Measurements from ENCODE around the gene TCTN1.
"Not testable (repeated sequence)": the region's sequence is repeated elsewhere in the genome, so short reads cannot be mapped to it uniquely, and the experiment has no call there.

TCTN1 gene

DNA sequence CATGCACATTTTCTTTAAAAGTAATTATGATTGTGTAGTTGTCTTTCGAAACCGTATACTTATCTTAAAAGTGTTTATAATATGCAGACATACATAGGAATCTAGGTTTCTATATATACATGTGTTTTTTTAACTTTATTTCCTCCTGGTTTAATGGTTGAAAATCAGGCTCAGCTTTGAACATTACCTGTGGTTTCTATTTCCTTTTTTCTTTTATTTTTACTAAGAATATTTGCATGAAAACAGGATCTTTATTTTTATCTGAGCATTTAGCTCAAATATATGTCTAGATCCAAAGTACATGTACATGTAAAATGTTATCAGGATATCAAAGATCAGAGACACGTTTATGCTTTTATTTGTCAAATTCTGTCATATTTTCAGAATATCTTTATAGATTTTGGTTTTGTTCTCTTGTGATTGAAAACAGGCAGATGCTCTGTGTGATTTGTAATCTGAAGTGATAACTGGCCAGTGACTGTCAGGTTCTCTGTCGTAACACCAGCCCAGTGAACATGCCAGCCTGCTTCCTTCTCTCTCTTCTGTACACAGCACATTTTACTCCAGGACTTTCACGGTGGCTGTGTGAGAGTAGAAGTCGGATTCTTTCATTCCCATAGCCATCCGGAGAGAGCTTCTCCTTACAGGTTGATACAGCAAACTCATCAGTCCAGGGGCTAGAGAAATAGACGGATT, 13.7 kb downstream of the TCTN1 start:
- no peak overlapping the region for H3K4me3 ChIP-seq (ENCODE audit: low read length)
- DNase-seq (ENCODE audit: low read depth, low spot score) = no peak

DNA sequence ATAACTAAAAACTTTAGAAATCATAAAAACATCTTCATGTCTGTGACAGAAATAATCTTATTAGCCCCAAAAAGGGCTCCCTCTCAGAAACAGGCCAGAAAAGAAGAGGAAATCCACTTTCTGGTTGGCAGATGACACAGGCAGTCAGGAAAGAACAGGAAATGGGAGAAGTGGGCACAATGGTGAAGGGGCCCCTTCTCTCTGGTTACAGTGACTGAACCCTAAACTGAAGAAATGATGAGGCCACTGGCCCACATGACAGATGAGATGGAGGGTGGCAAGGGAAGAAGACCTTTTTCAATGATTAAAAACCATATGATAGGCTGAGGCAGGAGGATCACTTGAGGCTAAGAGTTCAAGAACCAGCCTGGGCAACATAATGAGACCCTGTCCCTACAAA, 21.1 kb downstream of the TCTN1 start:
- no peak overlapping the region for H3K4me3 ChIP-seq (ENCODE audit: low read length)
- DNase-seq (ENCODE audit: low read depth, low spot score) = no peak

DNA sequence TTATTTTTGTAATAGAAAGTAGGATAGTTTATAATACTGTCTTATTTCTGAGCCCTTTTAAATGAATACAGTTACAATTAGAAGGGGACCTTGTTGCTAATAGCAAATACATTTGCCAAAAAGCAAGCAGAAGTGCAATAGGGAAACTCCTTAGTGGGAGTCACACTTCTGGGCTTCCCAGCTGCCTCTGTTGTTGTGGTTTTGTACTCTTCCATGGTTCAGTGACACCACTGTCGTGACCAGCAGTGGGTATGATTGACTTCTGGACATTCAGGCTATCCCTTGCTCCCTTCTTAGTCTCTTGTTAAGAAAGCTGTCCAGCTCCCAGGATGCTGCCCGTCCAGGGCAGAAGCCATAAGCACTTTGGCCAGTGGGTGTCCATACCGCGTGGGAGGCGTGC, 22.6 kb downstream of the TCTN1 start:
- no peak overlapping the region for H3K4me3 ChIP-seq (ENCODE audit: low read length)
- no peak for DNase-seq (ENCODE audit: low read depth, low spot score)

DNA sequence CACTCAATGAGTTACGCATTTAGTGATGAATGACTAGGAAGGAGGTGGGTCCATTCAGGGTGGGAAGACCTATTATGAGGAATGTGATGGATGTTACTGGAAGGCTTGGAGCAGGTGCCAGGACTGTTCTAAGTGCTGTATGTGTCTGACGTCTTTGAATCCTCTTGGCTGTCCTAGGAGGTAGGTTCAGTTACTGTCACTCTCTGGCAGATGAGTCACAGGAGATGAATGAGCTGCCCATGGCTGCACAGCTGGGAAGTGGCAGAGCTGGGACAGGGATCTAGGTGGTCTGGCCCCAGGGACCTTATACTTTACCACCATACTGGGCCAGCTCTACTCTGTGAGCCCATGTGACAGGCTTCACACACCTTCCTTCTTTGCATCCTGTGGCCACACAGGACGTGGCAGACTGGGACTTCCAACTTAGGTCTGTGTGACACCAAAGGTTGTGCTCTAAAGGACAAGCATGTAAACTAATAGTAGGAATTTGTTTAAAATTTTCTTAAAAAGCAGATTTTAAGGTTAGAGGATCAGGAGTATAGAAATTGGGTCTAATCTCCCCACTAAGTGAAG, 24.0 kb downstream of the TCTN1 start:
- DNase-seq (ENCODE audit: low read depth, low spot score) = no peak
- no peak overlapping the region for H3K4me3 ChIP-seq (ENCODE audit: low read length)

DNA sequence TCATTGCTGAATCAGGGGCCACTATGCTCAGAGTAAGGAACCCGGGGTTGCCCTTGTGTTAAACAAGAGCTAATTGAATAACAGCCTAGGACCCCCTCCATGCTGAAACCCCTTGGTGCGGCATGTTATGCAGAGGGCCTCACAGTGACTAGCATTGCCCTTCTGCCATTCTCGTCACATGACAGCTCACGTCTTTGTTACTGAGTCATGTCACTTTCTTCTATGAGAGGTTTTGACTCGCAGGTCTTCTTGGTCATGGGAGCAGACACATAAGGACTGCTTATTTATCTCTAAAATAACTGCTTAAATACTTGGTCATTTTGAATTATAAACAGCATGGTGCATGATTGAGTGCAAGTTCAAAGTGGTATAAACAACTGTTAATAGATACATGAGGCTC, 24.9 kb downstream of the TCTN1 start:
- H3K4me3 ChIP-seq (ENCODE audit: low read length) = no peak overlapping the region
- no peak for DNase-seq (ENCODE audit: low read depth, low spot score)

DNA sequence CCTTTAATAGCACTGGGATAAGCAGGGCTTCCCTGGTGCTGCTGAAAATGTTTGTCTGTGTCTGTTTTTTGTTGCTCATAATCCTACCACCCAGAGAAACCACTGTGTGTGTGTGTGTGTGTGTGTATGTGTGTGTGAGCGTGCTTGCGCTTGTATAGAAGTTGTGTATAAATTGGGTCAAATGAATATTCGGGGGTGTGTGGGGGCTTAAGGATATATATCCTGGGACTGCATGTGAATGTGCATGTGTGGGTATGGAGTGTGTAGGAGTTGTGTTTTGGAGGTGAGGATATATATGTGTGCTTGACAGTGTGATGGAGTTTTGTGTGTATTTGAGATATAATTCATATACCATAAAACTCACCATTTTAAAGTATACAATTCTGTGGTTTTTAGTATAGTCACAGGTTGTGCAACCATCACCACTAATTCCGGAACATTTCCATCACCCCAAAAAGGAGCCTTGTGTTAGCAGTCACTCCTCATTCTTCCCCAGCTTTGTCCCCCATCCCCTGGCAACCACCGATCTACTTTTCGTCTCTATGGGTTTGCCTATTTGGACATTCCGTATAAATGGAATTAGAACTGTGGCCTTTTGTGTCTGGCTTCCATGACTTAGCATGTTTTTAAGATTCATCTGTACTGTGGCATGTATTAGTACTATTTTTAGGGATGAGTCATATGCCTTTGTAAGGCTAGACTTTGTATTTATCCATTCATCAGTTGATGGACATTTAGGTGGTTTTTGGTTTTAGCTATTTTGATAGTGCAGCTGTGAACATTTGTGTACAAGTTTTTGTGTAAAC, 25.6 kb downstream of the TCTN1 start:
- no peak overlapping the region for H3K4me3 ChIP-seq (ENCODE audit: low read length)
- no peak for DNase-seq (ENCODE audit: low read depth, low spot score)

DNA sequence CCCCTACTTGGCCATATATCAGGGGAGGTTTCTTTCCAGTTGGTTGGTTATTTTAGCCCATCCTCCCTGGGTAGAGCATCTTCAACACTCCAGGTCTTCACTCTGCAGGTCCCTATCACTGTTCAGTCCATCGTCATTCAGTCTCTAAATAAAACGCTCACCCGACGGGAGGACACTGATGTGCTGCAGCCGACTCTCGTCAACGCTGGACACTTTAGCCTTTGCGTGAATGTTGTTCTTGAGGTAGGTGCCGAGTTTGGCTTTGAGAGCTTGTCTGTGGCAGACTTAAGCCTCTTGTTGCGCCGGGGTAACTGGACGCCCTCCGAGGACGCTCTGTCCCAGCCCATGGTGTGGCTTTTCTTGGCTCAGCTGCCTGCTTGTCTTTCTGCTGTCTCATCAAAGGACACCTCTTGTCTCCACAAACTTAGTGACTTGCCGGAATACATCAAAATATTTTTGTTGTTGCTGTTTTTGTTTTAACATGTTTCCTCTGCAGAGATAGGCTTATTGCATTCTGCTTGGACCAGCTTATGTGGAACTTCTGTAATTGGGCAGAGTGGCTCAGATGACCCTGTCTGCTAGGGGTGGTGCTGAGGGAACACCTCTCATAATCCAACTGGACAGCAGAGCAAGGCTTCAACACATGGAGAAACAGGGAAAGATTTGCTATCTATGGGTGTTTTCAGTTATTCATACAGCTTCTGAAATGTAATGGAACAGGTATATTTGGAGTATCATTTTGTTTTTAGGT, 26.5 kb downstream of the TCTN1 start:
- H3K4me3 ChIP-seq (ENCODE audit: low read length) = no peak overlapping the region
- DNase-seq (ENCODE audit: low read depth, low spot score) = no peak

DNA sequence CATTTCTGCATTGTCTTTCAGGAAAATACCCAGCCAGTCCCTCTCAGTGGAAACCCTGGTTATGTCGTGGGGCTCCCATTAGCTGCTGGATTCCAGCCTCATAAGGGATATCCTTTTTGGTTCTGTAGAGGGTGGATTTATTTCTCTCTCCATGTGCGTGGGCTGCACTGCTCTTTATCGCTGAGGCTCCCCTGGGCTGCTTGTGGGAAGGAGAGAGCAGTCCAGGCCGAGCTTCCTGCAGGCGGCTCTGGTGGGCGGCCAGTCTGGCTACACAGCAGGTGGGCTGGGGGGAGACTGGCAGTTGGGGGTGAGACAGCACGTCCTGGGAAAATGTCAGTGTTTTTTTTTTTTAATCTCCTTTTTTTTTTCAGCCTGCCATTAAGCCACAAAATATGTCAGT, 27.6 kb downstream of the TCTN1 start:
- no peak for DNase-seq (ENCODE audit: low read depth, low spot score)
- no peak overlapping the region for H3K4me3 ChIP-seq (ENCODE audit: low read length)

DNA sequence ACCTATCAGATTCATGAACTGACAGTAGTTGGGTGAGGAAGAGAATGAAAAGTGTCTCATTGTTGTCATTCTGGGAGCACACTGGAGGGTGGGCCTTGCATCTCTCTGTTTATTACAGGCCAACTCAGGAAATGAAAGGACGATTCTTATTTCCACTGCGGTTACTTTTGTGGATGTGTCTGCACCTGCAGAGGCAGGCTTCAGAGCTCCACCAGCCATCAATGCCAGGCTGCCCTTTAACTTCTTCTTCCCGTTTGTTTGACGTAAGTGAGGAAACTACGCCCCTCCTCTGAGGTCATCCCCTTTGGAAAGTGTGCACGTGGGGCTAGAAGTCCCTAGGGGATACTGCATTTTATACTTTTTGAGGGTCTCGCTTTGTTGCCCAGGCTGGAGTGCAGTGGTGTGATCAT, 33.7 kb downstream of the TCTN1 start:
- DNase-seq (ENCODE audit: low read depth, low spot score) = peak; percentile 69
- no peak overlapping the region for H3K4me3 ChIP-seq (ENCODE audit: low read length)

DNA sequence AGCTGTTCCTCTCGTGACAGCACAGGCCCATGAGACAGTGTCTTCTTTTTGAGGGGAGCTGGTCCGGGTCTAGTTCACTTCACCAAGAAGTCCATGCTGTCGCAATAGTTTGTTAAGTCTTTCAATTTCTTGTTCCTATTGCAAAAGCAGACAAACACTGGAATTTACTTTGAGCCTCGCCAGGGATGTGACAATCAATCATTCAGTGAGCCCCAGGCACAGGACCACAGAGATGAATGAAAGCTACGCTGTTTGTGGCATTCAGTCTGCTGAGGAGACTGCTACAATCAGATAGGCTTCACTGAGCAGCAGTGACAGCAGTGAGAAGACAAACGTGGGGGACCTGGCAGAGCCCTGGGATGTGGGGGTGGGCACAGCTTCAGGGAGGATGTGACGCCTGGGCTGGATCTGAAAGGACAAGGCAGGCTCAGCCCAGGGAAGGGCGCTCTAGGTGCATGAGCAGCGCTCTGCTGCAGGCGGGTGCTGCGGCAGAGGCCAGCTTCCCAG, 35.5 kb downstream of the TCTN1 start:
- no peak overlapping the region for H3K4me3 ChIP-seq (ENCODE audit: low read length)
- DNase-seq (ENCODE audit: low read depth, low spot score) = no peak

DNA sequence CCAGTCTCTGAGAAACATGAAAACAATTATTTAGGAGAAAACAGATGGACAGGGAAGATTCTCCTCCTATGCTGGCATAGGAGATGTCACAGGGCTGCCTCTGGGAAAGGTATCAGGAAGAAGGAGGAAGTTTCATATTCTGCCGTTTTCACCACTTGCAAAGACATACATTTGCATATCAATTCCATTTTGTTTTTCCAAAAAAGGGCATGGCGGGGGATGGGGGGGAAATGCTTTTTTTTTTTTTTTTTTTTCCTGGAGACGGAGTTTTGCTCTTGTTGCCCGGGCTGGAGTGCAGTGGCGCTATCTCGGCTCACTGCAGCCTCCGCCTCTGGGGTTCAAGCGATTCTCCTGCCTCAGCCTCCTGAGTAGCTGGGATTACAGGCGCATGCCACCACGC, 40.3 kb downstream of the TCTN1 start:
- not testable (repeated sequence) for H3K4me3 ChIP-seq (ENCODE audit: low read length); DNase-seq (ENCODE audit: low read depth, low spot score)

DNA sequence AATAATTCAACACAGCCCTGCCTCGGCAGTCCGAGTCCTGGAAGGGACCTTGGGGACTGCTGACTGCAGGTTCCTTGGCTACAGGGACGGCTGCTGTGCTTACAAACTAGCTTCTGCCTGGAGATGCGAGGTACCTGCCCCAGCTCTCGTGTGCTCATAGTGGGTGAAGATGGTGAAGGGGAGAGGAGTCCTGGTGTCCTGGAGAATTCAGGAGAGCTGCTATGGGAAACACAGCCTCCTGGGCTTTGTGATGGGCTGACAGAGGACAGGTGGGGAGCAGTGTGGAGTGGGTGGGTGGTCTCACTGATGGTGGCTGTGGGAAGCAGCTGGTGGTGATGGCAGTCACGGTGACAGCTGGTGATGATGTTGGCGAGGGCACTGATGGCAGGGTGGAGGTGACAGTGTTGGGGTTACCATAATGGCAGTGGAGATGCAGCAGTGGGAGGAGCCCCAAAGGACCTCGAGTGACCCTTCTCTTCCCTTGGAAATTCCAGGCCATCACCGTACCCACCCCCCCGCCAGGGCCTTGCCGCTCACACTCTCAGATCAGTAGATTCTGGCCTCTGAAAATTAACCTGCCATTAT, 42.2 kb downstream of the TCTN1 start:
- H3K4me3 ChIP-seq (ENCODE audit: low read length) = no peak overlapping the region
- no peak for DNase-seq (ENCODE audit: low read depth, low spot score)

DNA sequence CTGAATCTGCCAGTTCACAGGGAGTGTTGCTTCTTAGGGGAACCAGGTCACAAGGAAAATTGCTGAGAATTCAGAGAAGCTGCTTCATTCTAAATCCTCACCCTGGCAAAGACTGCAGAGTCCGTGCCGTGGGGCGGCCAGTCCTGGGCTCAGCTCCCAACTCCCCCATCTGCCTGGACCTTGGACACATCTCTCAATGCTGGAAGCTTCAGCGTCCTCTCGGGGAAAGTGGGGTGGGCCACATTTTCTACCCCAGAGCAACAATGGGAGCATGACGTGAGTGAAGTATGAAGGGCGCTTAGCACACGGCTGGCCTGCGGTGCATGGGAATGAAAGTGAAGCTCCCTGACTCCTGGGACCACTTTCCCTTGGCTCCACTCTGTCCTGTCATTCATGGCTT, 43.8 kb downstream of the TCTN1 start:
- no peak overlapping the region for H3K4me3 ChIP-seq (ENCODE audit: low read length)
- DNase-seq (ENCODE audit: low read depth, low spot score) = no peak

DNA sequence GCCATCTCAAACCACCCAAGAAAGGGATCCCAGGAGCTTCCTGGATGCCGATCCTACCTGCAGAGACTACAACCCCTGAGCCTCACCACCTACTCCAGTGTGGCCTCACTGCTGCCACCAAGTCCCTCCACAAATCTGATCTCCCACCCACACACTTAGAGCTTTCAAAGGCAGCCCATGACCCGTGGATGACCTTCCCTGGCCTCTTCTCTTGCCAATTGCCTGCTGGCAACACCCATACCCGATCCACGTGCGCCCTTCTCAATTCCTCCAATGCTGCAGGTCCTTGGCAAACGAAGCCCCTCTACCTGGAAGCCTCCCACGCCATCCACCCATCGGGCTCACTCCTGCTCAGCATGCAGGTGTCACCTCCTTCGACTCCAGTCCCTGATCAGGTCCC, 44.3 kb downstream of the TCTN1 start:
- no peak for DNase-seq (ENCODE audit: low read depth, low spot score)
- no peak overlapping the region for H3K4me3 ChIP-seq (ENCODE audit: low read length)

DNA sequence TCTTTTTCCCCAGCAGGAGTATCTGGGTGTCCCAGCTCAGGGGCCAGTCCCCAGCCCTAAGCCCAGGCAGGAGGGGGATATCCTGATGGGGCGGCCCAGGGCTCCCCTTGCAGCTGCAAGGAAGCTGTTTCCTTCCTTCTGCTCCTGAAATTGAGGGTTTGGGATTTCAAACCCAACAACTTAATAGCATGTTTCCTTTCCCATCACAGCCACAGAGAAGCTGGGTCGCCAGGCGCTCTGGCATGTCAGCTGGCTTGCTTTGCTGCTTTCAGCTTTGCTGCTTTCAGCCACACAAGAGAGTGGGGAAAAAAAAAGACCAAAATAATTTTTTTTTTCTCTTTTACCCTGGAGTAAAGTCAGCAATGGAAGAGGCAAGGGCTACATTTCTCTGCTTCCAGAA, 44.9 kb downstream of the TCTN1 start:
- H3K4me3 ChIP-seq (ENCODE audit: low read length) = no peak overlapping the region
- DNase-seq (ENCODE audit: low read depth, low spot score) = no peak

DNA sequence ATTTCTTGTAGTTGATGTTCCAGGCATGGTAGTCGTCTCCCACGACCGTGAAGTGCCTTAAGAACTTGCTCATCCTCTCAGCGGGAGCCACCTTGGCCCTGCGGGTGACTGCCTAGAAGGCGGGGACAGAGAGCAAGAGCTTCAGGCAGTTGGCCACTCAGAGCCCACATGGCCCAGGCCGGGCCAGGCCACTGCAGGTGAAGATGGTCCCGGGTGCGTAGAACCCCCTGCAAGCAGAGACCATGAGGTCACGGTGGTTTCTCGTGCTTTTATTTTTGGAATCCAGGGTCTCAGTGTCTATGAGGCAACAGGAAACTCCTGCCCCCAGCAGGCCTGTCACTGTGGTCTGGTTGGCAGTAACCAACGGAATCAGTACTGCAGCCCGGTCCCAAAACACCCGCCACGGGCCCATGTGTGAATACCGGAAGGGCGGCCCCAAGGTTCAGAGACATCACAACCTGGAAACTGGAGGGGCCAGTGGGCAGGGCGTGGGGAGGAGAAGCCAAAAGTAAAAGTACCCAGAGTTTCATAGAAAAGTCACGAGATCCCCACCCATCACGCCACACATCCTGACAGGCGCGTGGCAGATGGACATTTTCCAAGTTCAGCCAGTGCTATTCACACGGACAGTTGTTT, 47.5 kb downstream of the TCTN1 start:
- DNase-seq (ENCODE audit: low read depth, low spot score) = no peak
- no peak overlapping the region for H3K4me3 ChIP-seq (ENCODE audit: low read length)

DNA sequence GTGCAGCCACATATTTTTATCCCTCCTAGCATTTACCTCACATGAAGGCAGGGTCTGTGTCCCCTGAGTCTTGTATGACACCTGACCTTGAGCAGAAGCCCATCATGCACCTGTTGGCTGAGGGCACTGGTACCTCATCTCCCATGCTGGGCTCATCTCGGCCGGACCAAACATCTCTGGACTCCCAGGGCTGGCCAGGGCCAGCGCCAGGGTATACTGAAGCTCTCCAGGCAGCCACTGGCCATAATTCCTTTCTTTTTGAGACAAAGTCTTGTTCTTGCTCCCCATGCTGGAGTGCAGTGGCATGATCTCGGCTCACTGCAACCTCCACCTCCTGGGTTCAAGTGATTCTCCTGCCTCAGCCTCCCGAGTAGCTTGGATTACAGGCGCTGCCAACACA, 53.0 kb downstream of the TCTN1 start:
- H3K4me3 ChIP-seq (ENCODE audit: low read length) = no peak overlapping the region

DNA sequence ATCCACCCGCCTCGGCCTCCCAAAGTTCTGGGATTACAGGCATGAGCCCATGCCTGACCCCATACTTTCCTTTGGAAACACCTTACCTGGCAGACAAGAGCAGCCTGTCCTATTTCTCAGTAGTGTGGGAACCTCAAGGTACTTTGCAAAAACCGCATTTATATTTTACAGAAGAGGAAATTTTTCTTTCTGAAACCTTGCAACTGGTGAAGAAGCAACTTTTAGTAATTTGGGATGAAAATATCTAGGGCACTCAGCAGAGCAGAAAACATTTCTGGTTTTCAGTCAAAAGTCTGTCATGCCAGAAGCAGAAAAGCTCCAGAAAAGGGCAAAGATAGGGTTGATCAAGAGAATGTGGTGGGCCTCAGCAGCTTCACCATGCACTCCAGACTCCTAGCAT, 53.7 kb downstream of the TCTN1 start:
- H3K4me3 ChIP-seq (ENCODE audit: low read length) = no peak overlapping the region

More for the DNA sequence above, 53.0 kb downstream of the TCTN1 start:
- DNase-seq (ENCODE audit: low read depth, low spot score) = no peak

More for the DNA sequence above, 53.7 kb downstream of the TCTN1 start:
- no peak for DNase-seq (ENCODE audit: low read depth, low spot score)
